NCI-H128 (cell line): ENCODE results near the gene DCANP1.

Experiments
- DNase-seq: peaks from one replicate; lab custom pipeline; 2025; ENCODE audit not compliant: unreplicated experiment; lab: John Stamatoyannopoulos, UW

Gene DCANP1

DNA sequence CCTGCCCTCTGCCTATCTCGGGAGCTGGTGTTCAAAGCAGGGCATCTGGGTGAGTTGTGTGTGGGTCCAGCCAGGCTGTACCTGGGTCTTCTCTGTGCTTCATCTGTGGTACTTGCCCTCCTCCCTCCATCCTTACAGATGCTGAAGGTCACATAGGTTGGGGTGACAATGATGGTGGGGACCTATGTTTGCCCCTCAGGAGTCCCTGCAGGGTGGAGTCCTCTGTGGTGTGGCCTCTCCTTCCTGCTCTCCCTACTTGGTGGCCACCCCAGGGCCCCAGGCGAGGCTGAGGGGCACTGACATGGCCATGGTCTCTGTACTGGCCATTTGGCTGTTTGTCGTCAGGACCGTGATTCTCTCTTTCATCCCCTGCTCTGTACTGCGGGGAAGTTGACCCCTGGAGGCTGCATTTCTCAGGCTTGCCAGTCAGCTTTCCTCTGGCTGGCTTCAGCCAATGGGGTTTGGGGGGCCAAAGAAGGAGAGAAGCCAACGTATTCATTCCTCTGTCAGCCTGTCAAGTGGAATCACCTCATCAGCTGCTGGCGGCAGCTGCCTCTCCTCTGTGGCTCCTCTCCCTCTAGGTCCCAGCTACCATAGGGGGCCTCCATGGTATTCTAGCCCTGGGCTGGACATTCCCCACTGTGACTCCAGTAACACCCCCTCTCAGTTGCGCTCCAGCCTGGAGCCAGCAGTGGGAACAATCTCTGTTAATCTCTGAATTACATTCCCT lies 4.6 kb downstream of the DCANP1 start:
- no peak for DNase-seq

DNA sequence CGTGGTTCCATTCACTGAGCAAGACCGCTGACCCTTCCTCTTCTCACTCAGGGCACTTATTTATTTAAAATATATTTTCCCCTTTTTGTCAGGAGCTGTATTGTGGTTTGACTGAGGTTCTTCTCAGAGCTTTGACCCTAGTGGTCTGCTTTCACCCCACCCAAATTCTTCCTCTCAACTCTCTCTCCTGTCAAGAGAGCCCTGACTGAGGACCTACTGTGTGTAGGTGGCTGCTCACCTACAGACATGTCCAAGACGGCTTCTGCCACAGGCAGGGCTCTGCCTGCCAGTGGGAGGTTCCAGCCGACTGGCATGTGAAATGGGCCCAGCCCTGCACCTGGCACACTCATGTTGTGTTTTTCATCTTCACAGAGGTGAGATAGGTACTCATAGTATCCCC lies 5.2 kb downstream of the DCANP1 start:
- no peak for DNase-seq

DNA sequence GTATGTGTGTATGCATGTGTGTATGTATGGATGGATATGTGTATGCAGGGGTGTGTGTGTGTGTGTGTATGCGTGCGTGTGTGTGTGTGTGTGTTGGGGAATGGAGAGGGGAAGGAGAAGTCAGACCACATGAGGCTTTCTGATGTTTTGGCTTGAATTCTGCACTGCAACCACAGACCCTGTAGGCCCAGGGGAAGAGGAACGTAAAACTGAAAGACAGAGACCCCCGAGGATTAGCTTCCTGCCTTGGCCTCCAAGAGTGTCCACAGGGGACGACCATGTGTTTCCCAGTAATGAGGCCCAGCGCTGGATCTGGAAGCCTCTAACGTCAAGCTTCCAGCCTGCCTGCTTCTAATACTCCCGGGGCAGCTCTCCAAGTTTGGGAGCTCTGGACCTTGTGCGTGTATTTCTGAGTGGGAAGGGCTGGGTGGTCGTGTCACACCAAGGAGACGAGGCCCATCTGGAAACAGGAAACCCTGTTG lies 5.8 kb downstream of the DCANP1 start:
- DNase-seq = no peak

DNA sequence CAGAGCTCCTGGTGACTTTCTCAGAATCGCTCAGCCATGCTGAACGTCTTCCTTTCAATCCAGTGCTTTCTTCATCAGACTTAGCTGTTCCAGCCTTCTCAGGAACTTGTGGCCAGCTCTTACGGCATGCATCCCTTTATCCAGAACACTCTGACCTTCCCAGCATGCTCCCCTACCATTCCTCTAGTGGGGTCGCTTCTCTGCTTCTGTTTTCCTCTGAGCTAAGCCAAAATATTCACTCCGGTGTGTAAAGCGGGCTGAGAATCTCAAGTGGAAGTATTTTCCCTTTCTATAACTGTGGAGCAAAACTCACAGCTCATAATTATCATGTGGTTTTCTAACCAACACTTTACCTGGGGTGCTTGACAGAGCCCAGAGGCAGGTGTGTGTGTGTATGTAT lies 6.2 kb downstream of the DCANP1 start:
- DNase-seq = no peak

DNA sequence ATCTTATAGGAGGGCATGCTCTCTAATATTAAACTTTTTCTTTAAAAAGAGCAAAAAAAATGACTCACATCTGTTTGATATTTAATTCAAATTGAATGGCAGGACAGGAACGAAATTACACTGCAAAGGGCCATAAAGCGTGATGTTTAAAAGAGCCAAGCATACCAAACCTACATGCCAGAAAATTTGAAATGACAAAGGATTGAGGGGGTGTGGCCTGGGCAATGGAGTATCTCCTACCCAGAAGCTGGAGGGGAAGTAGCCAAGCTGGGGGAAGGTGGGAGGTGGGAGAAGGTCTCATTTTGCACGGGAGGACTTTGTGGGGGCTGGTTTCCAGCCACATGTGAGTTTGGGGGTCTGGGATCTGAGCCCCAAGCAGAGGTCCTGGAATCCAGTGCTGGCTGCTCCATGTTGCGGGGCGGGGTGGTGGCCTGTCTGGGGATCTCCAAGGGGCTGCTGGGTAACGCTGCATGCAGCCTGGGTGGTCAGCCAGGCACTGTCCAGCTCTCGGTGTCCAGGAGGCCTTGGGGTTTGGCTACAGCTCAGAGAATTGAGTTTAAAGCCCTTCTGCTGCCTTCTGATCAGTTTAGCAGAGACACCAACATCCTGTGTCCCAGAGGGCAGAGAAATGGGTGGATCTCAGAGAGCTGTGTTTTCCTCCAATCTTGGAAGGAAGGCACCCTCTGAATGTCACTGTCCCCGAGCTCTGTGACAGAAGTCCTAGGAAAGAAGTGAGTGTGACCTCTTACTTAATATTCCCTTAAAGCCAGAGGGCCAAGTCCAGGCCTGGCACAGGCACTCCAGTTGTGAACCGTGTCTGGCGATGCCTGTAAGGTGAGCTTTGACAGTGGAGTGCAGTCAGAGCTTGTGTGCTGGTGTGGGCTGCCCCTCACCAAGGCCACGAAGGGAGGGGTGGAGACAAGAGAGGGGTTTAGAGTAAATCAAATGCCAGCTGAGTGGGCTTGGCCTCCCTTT lies 7.6 kb downstream of the DCANP1 start:
- DNase-seq = no peak

DNA sequence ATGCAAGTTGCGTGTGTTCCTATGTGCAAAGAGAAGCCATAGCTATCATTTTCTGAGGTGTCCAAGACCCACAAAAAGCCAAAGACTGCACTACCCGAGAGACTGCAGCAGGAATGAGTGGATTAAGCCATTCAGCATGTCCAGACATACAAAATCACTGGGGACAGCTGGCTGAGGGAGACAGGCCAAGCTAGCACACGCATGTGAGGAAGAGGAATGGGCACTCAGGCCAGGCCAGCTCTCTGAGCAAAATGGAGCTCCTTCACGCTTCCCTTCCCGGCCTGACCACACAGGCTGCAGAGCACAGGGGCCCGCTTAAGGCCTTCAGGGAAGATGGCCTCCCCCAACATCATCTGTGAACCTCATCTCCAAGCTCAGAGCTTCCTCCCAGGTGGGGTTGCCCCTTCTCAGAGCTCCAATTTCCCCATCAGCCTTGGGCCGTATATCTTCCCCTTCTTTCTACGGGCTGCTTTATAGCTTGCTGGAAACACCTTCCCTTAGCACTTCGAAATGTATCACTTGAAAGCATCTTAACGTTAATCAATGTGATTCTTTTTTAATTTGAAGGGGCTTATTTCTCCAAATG lies 8.4 kb downstream of the DCANP1 start:
- DNase-seq = no peak

DNA sequence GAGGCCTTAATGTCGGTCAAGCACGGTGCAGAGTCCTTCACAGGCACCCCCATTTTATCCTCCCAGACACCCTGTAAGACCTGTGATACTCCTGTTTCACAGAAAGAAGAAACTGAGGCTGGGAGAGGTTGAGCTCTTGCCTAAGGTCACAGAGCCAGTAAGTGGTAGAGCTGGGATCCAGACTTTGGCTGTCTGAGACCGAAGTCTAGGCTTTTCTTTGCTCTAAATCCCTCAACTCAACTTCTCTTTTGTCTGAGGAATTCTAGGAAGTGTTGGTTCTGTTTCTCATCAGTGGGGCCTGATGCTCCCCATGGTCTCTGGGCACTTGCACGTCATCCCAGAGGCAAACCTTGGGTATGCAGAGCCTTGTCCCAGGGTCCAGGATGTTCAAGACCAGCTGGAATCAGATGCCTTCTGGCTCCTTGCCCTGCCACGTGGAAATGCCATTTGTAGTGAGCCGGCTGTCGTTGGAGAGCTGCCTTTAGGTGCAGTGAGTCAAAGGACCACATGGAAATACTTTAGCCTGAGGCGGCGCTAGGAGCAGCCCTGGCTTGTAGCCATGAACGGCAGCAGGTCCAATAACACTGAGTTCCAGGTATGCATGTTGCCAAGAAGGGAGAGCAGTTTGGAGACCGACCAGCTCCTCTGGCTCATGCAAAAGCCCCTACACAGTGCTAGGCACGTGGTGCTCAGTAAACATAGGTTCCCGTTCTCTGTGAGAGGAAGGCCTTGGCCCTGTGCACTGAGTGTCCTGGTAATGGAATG lies 9.2 kb downstream of the DCANP1 start:
- DNase-seq = no peak

DNA sequence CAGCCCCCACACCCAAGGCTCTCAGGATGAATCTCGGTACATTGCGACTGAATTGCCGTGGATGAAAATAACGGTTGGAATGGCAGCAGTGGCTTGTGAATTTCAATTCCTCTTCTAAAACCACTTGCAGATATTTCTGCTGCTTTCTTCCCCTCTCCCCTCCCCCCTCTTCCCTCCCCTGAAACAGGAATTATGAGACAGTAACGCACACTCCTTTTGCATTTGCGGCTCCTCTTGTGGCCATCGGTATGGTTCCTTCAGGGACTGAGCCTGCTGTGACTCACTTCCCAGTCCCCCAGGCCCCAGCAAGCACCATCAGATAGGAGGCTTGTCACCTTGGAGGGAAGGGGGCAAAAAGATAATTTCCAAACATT lies 9.7 kb downstream of the DCANP1 start:
- DNase-seq = no peak

DNA sequence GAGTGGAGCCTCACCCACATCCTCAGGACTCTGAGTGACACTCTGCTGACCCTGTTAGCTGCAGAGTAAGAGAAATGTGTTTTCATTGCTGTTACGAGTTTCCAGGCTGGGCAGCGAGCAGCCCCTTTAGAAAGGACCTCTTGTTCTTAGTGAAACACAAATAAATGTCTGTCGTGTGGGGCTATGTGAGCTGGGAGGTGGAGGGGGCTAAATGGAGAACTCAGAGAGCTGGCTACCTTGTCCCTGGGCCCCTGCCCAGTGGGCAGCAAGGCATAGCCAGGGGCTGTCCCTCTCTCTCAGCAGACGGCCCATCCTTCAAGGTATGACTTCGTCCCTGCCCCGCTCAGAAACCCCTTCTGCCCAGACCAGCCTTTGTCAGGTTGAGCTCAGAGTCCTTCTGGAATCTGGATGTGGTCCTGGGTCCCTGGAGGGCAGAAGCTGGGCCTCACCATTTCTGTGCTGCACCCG lies 10.2 kb downstream of the DCANP1 start:
- no peak for DNase-seq

DNA sequence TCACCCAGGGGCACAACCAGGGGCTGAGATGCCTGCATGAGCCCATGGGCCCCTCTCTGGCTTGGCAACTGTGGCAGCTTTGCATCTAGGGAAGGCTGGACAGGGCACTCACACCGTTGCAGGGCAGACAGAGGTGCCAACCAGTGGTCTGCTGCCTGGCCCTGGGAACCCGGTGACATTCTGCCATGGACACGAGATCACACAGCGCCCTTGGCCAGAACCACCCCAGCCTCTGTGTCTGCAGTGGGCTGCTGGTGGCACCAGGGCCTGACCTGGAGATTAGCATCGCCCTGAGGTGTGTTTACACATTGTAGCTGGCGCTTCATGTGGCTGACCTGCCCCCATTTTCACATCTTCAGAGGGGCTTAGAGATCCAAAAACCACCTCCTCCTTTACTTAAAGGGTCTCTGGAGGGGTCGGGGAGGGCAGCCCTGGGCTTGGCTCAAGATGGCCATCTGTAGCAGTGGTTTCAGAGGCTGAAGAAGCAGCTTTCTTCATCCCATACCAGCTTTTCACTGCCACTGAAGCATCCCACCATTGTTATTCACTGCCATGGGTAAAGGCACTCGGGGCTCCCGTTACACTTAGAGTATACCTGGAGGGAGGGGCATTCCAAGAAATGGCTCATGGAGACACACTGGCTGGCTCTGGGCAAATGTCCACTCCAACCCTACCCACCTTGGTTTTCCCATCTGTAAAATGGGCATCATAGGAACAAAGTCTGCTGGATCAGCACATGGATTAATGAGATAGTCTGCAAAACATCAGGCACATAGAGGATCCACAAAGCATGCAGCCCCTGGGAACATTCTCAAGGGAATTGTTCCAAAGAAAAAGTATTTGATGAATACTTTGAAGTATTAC lies 11.4 kb downstream of the DCANP1 start:
- DNase-seq = no peak

DNA sequence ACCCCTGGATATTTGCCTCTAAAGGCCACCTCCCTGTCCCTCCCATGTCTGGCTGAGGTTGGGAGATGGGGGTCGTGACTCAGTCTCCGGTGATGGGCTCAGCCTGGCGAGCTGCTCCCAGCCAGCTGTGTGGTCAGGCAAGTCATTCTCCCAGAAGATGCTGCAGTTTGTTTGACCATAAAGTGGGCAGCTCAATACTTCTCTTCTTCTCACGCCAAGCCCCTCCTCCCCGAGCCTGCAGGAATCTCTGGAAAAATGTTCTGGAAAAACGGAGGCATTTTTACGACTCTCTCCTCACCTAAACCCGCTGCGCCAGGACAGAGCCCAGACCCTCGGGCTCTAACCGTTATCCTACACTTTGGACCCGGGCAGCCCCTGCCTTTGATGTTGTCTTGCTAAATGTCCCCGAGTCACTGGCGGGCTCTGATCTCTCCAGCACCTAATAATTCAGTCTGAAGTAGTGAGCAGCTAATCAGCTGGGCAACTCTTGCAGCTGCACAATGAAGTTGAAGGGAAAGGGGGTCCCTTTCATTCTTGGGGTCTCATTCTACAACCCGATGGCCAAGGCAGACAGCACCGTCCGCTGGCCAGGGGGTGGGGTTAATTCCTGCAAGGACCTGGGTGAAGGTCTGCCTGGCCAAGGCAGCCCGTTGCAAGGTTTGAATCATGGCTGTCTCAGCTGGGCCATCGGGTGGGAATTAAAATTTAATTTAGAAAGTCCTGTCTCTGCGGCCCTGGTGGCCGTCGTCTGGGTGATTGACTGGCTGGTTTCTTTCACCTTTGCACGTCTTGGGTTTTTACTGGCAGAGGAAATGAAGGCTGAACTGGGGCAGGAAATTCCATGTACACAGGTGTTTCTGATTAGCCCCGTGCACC lies 12.3 kb downstream of the DCANP1 start:
- no peak for DNase-seq

DNA sequence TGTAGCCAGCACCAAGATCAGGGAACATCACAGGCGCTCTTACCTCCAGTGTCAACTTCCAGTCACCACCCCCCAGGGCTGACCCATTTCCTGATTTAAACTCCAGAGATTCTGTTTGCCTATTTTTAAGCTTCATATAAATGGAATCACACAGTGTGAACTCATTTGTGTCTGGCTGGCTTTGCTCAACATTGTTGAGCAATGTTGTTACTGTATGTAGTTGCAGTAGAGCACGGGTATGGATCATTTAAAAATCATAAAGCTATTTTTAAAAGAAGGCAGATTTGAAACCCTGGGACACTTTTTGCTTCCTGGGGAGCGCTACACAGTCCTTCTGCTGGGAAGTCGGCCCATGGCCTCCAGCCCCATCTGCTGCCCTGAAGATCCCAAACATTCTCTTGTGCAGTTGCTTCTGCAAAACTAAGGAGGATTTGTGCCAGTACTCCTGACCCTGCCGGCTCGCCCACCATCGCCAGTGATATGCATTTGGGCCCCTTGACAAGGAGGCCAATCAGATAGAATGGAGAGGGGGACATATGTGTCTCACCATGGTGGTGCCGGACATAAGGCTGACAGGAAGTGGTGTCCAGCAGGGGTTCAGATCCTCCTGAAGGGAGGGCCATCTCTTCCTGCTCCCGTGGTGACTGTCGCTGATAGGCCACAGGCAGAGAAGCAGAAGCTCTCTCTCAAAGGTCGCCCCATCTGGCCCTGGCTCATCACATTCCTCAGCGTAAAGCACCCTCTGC lies 13.3 kb downstream of the DCANP1 start:
- DNase-seq = no peak

DNA sequence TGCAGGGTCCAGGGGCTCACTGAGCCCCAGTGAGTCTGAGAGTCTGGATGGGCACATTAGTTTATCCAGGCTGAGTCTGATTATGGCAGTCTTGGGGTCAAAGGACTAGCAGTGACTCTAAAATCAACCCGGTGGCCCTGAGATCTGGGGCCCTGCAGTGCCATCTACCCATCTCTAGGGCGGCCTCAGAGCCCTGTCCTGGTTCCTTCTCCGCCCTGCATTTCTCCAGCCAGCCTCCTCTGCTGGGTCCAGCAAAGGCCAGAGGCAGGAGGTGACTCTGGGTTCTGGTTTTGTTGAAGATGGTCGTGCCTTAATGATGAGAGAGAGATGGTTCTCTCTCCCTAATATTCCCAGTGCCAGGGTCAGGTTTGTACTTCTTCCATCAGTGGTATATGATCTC lies 15.0 kb downstream of the DCANP1 start:
- no peak for DNase-seq

DNA sequence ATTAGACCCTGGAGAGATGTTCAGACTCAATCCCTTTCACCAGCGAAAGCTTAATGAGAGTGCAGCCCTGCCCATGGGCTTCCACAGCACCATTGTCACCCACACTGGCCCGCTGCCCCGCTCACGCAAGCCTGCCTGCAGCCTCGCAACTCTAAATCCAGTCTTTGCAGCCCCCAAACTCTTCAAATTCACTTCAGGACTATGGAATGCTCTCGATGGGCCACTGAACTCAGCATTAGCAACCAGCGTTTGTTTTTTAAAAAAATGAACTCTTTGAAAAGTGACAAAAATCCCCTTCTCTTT lies 17.1 kb downstream of the DCANP1 start:
- no peak for DNase-seq

DNA sequence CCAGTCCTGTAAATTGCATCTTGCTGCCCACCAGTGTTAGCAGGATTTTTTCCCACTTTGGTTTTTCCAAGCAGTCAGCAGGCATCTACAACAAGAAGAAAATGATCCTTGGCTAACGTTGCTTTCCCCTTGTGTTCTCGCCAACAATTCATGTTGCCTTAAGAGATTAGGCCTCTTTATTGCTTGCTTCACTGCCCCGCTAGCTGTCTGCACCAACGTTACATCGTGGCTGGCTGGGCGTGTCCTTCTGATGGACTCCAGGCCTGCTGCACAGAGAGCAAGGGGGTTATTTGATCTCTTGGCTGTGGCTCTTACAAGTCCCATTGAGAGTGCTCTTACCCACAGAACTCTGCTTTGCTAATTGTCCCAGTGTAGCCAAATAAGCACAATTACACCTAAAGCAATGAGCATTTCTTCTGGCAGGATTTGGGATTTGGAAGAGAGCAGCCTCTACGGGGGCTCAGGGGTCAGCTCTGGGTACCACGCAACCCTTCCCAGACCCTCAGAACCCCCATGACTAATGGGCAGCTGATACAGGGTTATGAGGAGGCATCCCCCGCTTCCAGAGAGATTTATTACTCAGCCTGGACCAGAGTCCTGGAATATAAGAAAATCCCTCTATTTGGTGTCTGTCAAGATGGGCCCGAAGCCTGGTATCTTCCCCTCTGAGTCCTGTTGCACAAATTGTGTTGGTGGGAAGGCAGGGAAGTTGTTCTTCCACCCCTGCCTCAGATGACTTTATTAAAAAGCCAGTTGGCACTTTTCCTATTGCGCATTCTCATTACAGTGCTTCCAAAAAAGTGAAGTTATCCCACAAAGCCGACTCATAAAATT lies 17.6 kb downstream of the DCANP1 start:
- peak; percentile 31 for DNase-seq

DNA sequence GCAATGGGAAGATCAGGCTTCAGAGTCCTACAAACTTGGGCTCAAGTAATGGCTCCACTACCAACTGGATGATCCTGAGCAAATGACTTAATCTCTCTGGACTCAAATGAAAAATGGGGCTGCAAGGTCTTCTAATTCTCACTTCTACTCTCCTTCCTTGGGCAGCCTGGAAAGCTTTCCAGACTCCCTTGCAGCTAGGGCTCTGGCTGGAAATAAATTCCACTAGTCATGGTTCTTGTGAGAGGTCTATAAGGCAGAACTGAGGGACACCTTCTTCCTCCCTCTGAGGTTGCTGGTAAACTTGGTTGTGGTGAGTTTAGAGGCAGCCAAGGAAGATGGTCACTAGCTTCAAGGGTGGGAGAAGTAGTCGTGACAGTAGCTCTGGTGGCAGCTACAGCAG lies 18.6 kb downstream of the DCANP1 start:
- DNase-seq = no peak
